RWPE1 (cell line): ENCODE measurements around the gene WHRN.
A peak's percentile ranks its signal among the peaks of the same experiment; 100 is the strongest.

ENCODE experiments used
- CTCF ChIA-PET: fragments of 350-600 bp; sonication (Branson Sonifier 250); formaldehyde crosslinking; extraction: SDS; loops from one replicate; lab custom pipeline; 2021; lab: Yijun Ruan, JAX
- POLR2A ChIA-PET: fragments of 400-600 bp; formaldehyde crosslinking; extraction: SDS; loops from one replicate; lab custom pipeline; 2020; ENCODE audit warnings: antibody characterized with exemption; ENCODE audit not compliant: low non-redundant PET; lab: Yijun Ruan, JAX
- DNase-seq: peaks from one replicate; pipeline ENCODE4 v3.0.0; 2012; ENCODE audit warnings: low spot score
- H3K27ac ChIP-seq: fragments of 450-650 bp; 2 replicates; pipeline ENCODE4 v1.5.1; 2017
- CTCF ChIP-seq: fragments of 450-650 bp; conservative IDR thresholded peaks from 2 replicates; pipeline ENCODE4 v1.5.1; 2017; ENCODE audit warnings: low read depth, mild to moderate bottlenecking

WHRN gene

GRCh38 chr9:114375386-114376175, 129.7 kb downstream of the WHRN start:
- CTCF ChIA-PET: no interaction called here
- POLR2A ChIA-PET: no interaction called here
- H3K27ac ChIP-seq: no peak overlapping the region
- TF ChIP-seq CTCF: no peak
- DNase-seq: no peak

GRCh38 chr9:114374936-114375335, 130.3 kb downstream of the WHRN start:
- POLR2A ChIA-PET: no interaction called here
- no peak overlapping the region for H3K27ac ChIP-seq
- DNase-seq: no peak

GRCh38 chr9:114373960-114374730, 131.1 kb downstream of the WHRN start:
- no peak for DNase-seq
- POLR2A ChIA-PET: no interaction called here
- no peak overlapping the region for H3K27ac ChIP-seq
- CTCF ChIA-PET: no interaction called here
- TF ChIP-seq CTCF: no peak

More at GRCh38 chr9:114374936-114375335, 130.3 kb downstream of the WHRN start:
- no peak for TF ChIP-seq CTCF
- CTCF ChIA-PET: no interaction called here

- DNase-seq: no peak
- ChIA-PET CTCF (no interaction called here), POLR2A (no interaction called here)
Observed at GRCh38 chr9:114372921-114373448, 132.3 kb downstream of the WHRN start.

GRCh38 chr9:114371973-114372917, 133.0 kb downstream of the WHRN start:
- peak; percentile 91 for DNase-seq
- POLR2A ChIA-PET: no interaction called here
- peak overlapping the region; percentile 89 for H3K27ac ChIP-seq
- CTCF ChIA-PET: interaction anchor here (0.5 to 0.7 kb wide), 4 partner anchors 153 to 295 kb away, joined by 3 to 5 read pairs (median 4); no protein-coding TSS in a partner anchor
- no peak for TF ChIP-seq CTCF

More at GRCh38 chr9:114372921-114373448, 132.3 kb downstream of the WHRN start:
- TF ChIP-seq CTCF: no peak
- H3K27ac ChIP-seq: peak overlapping the region; percentile 89
